Measurements from ENCODE around the gene MCRS1. TPM values are rescaled to one million over a fixed set of nuclear protein-coding genes. Genes with fewer than 3 reads are reported as not detected.

Gene MCRS1
- polyA plus RNA-seq, 1 donor from 2014 or later, result 109 TPM

DNA sequence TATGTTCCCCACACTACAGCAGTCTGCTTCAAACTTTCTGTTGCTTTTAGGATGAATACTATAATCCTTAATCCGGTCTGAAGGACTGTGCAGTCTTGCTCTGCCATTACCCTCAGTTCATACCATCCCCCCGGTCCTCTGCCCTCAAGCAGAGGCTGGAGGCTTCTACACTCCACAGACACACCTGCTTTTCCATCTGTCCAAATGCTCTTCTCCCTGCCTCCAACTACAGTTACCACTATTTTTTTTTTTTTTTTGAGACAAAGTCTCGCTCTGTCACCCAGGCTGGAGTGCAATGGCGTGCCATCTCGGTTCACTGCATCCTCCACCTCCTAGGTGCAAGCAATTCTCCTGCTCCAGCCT lies 48.4 kb downstream of the MCRS1 start:
- H4K20me1 ChIP-seq (ENCODE audit: insufficient read depth), result no peaks in the 10 kb centered on the region
- H3K36me3 ChIP-seq (ENCODE audit: insufficient read depth, low read length), result no peaks in the 10 kb centered on the region

DNA sequence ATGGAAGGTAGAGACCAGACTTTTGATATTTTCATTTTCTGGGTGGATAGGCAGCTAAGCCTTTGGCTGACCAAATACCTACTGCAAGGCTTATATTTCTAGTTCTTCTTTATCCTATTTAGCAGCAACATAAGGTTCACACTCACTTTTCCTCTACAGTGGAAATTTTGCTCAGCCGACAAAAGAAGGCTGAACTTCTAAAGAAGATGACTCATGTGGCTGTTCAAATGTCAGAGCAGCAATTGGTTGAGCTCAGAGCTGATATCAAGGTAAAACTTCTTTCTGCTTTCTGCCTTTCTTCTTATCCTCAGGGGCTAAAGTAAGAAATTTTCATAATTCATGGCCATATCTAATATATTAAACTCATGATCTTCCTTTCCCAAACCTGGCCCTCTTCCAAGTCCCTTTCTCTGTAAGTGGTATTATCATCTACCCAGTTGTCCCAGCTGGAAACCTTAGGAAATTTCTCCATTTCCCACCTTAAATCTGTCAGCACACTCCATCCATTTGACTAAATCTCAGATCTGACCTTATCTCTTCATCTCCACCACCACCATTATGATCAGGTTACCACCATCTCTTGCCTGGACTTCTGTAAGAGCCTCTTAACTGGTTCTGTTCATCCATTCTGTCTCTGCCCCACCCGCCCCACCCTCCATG lies 48.9 kb downstream of the MCRS1 start:
- Histone ChIP-seq H3K79me2 (replicated peaks; ENCODE audit: insufficient read depth, low read length) (no peaks in the 10 kb centered on the region), H3K9me2 (ENCODE audit: insufficient read depth, low read length) (no peaks in the 10 kb centered on the region), H3K9ac (ENCODE audit: low read length) (no peak overlapping the region), H4K20me1 (ENCODE audit: insufficient read depth) (no peaks in the 10 kb centered on the region), H3K4me2 (ENCODE audit: low read length) (no peak overlapping the region), H2AFZ (ENCODE audit: low read depth, low read length) (no peak overlapping the region), H3F3A (ENCODE audit: insufficient read depth, low read length, poor library complexity, severe bottlenecking) (no peaks in the 10 kb centered on the region), H3K4me3 (ENCODE audit: low read length) (no peak overlapping the region), H3K27ac (ENCODE audit: low read length) (no peak overlapping the region), H3K36me3 (ENCODE audit: insufficient read depth, low read length) (no peaks in the 10 kb centered on the region), H3K27me3 (ENCODE audit: insufficient read depth, low read depth, low read length) (no peaks in the 10 kb centered on the region), H3K9me3 (ENCODE audit: low read length) (no peaks in the 10 kb centered on the region)
- TF ChIP-seq POLR2AphosphoS5 (IDR thresholded peaks at IDR 0.05), result no peak
- no peak for TF ChIP-seq MXI1 (conservative IDR thresholded peaks at IDR 0.05; ENCODE audit: poor library complexity, severe bottlenecking)
- no peak for TF ChIP-seq RAD21 (conservative IDR thresholded peaks at IDR 0.05)

More for the DNA sequence above, 48.4 kb downstream of the MCRS1 start:
- Histone ChIP-seq H3F3A (ENCODE audit: insufficient read depth, low read length, poor library complexity, severe bottlenecking) (no peaks in the 10 kb centered on the region), H3K9ac (ENCODE audit: low read length) (no peak overlapping the region), H3K27ac (ENCODE audit: low read length) (no peak overlapping the region), H3K79me2 (replicated peaks; ENCODE audit: insufficient read depth, low read length) (no peaks in the 10 kb centered on the region), H3K9me2 (ENCODE audit: insufficient read depth, low read length) (no peaks in the 10 kb centered on the region), H3K9me3 (ENCODE audit: low read length) (no peaks in the 10 kb centered on the region), H2AFZ (ENCODE audit: low read depth, low read length) (no peak overlapping the region), H3K27me3 (ENCODE audit: insufficient read depth, low read depth, low read length) (no peaks in the 10 kb centered on the region), H3K4me3 (ENCODE audit: low read length) (no peak overlapping the region), H3K4me2 (ENCODE audit: low read length) (no peak overlapping the region)
- no peak for TF ChIP-seq TAF1 (IDR thresholded peaks at IDR 0.05; ENCODE audit: low read depth)
- TF ChIP-seq EZH2 (IDR thresholded peaks at IDR 0.05; ENCODE audit: borderline replicate concordance, insufficient read depth, low read length, poor library complexity, severe bottlenecking), result no peak
- TF ChIP-seq POLR2AphosphoS5 (IDR thresholded peaks at IDR 0.05), result no peak
- TF ChIP-seq MXI1 (conservative IDR thresholded peaks at IDR 0.05; ENCODE audit: poor library complexity, severe bottlenecking), result no peak
- TF ChIP-seq SMC3 (conservative IDR thresholded peaks at IDR 0.05; ENCODE audit: poor library complexity), result no peak
- no peak for TF ChIP-seq REST (IDR thresholded peaks at IDR 0.05; ENCODE audit: borderline replicate concordance)
- TF ChIP-seq RAD21 (conservative IDR thresholded peaks at IDR 0.05), result no peak
- TF ChIP-seq EP300 (conservative IDR thresholded peaks at IDR 0.05; ENCODE audit: poor library complexity, severe bottlenecking), result no peak
- TF ChIP-seq, protein P1, sequence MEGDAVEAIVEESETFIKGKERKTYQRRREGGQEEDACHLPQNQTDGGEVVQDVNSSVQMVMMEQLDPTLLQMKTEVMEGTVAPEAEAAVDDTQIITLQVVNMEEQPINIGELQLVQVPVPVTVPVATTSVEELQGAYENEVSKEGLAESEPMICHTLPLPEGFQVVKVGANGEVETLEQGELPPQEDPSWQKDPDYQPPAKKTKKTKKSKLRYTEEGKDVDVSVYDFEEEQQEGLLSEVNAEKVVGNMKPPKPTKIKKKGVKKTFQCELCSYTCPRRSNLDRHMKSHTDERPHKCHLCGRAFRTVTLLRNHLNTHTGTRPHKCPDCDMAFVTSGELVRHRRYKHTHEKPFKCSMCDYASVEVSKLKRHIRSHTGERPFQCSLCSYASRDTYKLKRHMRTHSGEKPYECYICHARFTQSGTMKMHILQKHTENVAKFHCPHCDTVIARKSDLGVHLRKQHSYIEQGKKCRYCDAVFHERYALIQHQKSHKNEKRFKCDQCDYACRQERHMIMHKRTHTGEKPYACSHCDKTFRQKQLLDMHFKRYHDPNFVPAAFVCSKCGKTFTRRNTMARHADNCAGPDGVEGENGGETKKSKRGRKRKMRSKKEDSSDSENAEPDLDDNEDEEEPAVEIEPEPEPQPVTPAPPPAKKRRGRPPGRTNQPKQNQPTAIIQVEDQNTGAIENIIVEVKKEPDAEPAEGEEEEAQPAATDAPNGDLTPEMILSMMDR (IDR thresholded peaks at IDR 0.05; ENCODE audit: poor library complexity, severe bottlenecking), result no peak

Measured in neural cell (in vitro differentiated cells).